Measurements from ENCODE around the gene KCNJ10.

The KCNJ10 gene

GRCh38 chr1:160082926-160083325 is 13.0 kb upstream of the KCNJ10 start:
- DNase-seq, result no peak

GRCh38 chr1:160082487-160082886 is 12.5 kb upstream of the KCNJ10 start:
- no peak for DNase-seq

- DNase-seq, result no peak
These were observed 11.4 kb upstream of the KCNJ10 start, which contains the start of gene KCNJ9 for GRCh38 chr1:160081261-160081936. Gene KCNJ9 (plus strand): TSS chr1:160081538. CDS start chr1:160084031, 2,493 bp downstream.

- DNase-seq, result no peak
These were observed 10.6 kb upstream of the KCNJ10 start for GRCh38 chr1:160080381-160081100.

GRCh38 chr1:160079448-160079847 is 9.5 kb upstream of the KCNJ10 start:
- no peak for DNase-seq

- DNase-seq, result no peak
These were observed 8.7 kb upstream of the KCNJ10 start for GRCh38 chr1:160078512-160079195.

GRCh38 chr1:160077486-160077885 is 7.5 kb upstream of the KCNJ10 start:
- DNase-seq, result no peak

- no peak for DNase-seq
These were observed 6.3 kb upstream of the KCNJ10 start for GRCh38 chr1:160076295-160076694.

GRCh38 chr1:160075836-160076235 is 5.9 kb upstream of the KCNJ10 start:
- no peak for DNase-seq

- DNase-seq, result no peak
These were observed 4.9 kb upstream of the KCNJ10 start for GRCh38 chr1:160074865-160075264.

GRCh38 chr1:160071289-160071688 is 1.3 kb upstream of the KCNJ10 start:
- no peak for DNase-seq

- DNase-seq, result no peak
These were observed 543 bp upstream of the KCNJ10 start for GRCh38 chr1:160070243-160071163.

GRCh38 chr1:160068225-160068624 is 1.7 kb downstream of the KCNJ10 start:
- no peak for DNase-seq

GRCh38 chr1:160066829-160067745 is 2.9 kb downstream of the KCNJ10 start:
- DNase-seq, result no peak

- no peak for DNase-seq
These were observed 5.2 kb downstream of the KCNJ10 start for GRCh38 chr1:160064746-160065145.

GRCh38 chr1:160064164-160064563 is 5.8 kb downstream of the KCNJ10 start:
- no peak for DNase-seq

GRCh38 chr1:160063176-160063575 is 6.8 kb downstream of the KCNJ10 start:
- DNase-seq, result no peak

GRCh38 chr1:160062230-160062532 is 7.8 kb downstream of the KCNJ10 start:
- no peak for DNase-seq

- DNase-seq, result no peak
These were observed 8.4 kb downstream of the KCNJ10 start for GRCh38 chr1:160061369-160062229.

GRCh38 chr1:160058087-160058486 is 11.9 kb downstream of the KCNJ10 start:
- no peak for DNase-seq

GRCh38 chr1:160056648-160057169 is 13.3 kb downstream of the KCNJ10 start:
- no peak for DNase-seq

All from GOT3 (cell line).